GM23248 (cell line): Measurements from ENCODE around the gene ZNF83.

Experiments used
- EZH2 ChIP-seq: fragments of 200-600 bp; sonication (generic); IDR thresholded peaks from 2 replicates; pipeline ENCODE4 v1.6.1; 2018; ENCODE audit warnings: antibody characterized with exemption, mild to moderate bottlenecking; ENCODE audit not compliant: insufficient read depth, poor library complexity, severe bottlenecking
- EZH2phosphoT487 ChIP-seq: fragments of 200-600 bp; sonication (generic); IDR thresholded peaks from 2 replicates; pipeline ENCODE4 v1.6.1; 2018; ENCODE audit warnings: antibody characterized with exemption, moderate library complexity, mild to moderate bottlenecking, low read depth; ENCODE audit not compliant: insufficient read depth

DNA sequence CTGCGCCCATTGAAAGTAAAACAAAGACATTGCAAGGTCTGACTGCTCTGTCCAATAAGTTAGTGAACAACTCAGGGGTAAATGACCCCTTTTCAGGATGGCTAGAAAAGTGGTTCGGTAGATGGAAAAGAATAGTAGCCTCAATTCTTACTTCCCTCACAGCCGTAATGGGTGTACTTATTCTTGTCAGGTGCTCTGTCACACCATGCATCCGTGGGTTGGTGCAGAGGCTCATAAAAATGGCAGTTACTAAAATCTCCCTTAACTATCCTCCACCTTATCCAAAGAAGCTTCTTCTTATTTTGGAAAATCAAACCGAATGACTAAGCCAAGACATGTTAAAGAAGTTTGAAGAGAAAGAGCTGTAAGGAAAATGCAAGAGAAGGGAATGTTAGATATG is 31.4 kb upstream of the ZNF83 start:
- no peak for TF ChIP-seq EZH2phosphoT487
- no peak for TF ChIP-seq EZH2
